Measurements from ENCODE around the gene PPA1.
"Not testable (repeated sequence)": the region's sequence is repeated elsewhere in the genome, so short reads cannot be mapped to it uniquely, and the experiment has no call there.

The PPA1 gene

DNA sequence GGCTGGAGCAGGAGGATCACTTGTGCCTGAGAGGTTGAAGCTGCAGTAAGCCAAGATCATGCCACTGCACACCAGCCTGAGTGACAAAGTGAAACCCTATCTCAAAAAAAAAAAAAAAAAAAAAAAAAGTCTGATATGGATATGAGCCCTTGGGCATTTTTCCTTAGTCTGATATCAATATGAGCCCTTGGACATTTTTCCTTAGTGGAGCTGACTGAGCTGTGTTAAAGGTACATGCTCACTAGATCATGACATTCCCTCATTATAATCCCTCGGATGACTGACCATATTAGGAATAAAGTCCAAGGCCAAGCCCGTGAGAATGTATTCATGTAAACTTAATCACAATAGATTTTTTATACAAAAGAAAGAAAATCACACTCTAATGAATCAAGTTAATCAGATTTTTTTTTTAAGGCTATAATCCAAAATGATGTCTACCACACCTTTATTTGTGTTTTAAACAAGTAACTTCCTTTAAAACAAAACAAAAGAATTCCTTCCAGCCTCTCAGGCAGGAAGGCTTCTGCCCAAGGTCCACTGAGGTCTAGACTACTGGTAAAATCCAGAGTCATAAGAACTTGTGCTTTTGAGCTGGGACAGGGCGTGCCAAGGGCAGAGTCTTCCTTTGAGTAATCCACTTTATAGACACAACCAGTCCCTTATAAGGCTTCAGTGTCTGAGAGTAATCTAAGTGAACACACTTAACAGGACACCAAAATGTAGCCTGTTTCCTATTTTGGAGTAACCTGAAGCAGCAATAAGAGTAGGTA is 5.5 kb downstream of the PPA1 start:
- intact Hi-C loops (cut with DNase I) = no loop called here
- DNase-seq = no peak

DNA sequence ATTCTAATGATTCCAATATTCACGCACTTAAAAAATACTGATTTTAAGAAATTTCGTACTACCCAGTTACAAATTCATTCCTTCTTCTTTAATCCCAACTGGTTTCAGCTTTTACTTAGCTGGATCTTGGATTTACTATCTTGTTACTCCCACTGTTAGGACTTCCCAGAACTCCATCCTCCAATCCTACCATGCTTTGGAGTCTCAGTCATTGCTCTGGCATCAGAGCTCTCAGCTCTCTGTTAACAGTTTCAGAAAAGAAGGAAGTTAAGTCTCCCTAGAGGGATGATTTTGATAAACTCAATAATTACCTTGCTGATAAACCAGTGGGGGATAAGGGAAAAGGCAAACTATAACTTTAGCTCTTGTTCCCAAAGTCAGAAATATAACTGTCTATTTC is 9.5 kb downstream of the PPA1 start:
- intact Hi-C loops (cut with DNase I) = no loop called here
- DNase-seq = no peak

DNA sequence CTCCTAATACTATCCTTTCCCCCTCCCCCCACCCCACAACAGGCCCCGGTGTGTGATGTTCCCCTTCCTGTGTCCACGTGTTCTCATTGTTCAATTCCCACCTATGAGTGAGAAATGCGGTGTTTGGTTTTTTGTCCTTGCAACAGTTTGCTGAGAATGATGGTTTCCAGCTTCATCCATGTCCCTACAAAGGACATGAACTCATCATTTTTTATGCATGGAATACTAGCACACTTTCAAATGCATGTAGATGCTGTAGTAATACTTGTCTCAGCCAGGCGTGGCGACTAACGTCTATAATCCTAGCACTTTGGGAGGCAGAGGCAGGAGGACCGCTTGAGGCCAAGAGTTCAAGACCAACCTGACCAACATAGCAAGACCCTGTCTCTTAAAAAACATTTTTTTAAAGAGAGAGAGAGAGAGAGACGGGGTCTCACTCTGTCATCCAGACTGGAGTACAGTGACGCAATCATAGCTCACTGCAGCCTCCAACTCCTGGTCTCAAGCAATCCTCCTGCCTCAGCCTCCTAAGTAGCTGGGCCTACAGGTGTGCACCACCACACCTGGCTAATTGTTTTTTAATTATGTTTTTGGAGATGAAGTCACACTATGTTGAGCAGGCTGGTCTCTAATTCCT is 10.3 kb downstream of the PPA1 start:
- intact Hi-C loops (cut with DNase I); DNase-seq: not testable (repeated sequence)

DNA sequence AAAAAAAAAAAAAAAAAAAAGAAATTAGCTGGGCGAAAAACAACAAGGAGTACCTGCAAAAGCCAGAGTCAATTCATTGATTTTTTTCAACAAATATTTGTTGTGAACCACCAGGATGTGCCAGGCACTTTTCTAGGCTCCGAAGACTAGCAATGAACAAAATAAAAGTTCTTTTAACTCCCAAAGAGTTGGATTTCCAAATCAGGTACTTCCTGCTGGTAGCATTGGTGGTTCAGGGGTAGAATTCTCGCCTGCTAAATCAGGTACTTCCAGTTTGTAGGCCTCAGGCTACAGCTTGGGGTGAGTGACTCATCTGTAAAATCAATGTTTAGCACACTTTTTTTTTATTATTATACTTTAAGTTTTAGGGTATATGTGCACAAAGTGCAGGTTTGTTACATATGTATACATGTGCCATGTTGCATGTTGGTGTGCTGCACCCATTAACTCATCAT is 10.9 kb downstream of the PPA1 start:
- intact Hi-C loops (cut with DNase I) = no loop called here

DNA sequence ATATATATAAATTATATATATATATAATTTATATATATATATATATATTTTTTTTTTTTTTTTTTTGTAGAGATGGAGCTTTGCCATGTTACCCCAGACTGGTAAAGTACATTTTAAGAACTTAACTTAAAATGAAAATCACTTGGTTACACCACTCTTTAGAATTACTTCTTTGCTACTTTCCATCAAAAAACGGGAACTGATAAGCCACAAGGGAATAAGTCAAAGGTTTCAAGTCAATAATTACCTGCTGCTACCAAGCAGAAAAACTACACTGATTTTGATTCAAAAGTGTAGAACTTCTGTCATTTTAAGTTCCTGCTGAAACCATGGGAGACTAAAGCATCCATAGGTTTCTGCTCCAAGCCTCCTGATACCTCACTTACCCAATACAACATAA is 12.2 kb downstream of the PPA1 start:
- no peak for DNase-seq
- intact Hi-C loops (cut with DNase I) = loop anchor here (1.0 kb wide), 1 partner anchor 143 kb away; no protein-coding TSS in a partner anchor

More for the DNA sequence above, 10.9 kb downstream of the PPA1 start:
- DNase-seq = no peak

DNA sequence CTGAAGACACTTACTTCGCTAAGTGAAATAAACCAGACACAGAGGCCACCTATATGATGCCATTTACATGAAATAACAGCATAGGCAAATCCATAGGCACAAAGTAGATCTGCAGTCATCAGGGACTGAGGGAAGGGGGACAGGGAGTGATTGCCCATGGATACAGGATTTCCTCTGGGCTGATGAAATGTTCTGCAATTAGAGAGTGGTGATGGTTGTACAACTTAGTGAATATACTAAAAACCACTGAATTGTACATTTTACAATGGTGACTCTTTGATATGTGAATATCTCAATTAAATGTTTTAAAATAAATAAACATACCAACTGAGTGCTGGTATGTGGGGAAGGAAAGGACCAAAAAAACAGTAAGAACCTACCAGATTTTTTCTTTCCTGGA is 20.4 kb downstream of the PPA1 start:
- no peak for DNase-seq
- intact Hi-C loops (cut with DNase I) = no loop called here

DNA sequence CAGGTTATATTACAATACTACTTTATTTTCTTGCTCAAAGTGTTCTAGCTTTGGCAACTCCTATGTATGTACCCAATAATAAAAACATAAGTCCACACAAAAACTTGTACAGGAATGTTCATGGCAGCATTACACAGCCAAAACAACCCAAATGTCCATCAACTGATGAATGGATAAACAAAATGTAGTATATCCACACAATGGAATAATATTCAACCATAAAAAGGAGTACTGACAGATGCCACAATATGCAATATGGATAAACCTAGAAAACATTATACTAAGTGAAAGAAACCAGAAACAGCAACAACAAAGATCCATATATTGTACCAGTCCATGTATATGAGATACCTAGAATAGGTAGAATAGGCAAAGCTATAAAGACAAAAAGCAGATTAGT is 21.0 kb downstream of the PPA1 start:
- no peak for DNase-seq
- intact Hi-C loops (cut with DNase I) = no loop called here

DNA sequence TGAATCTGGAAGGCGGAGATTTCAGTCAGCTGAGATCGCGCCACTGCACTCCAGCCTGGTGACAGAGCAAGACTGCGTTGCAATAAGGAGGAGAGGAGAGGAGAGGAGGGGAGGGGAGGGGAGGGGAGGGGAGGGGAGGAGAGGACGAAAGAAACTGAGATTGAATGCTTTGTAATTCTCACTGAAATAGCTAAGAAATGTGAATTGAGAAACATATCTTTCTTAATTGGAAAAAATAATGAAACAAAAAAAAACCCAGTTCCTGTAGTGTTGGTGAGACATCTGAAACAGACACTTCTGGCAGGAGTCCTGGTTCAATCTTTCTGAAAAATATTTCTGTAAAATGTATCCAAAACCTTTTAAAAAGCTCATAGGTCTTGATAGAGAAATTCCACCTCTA is 26.5 kb downstream of the PPA1 start:
- intact Hi-C loops (cut with DNase I) = no loop called here

DNA sequence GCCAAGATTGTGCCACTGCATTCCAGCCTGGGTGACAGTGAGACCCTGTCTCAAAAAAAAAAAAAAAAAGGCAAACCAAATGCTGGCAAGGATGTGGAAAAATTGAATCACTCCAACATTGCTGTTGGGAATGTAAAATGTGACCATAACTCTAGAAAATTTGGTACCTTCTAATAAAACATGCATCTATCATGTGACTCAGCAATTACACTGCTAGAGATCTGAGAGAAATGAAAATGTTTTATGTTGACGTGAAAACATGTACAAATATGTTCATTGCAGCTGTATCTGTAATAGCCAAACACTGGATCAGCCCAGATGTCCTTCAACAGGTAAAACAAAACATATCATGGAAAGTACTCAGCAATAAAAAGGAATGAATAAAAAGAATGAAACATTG is 32.1 kb downstream of the PPA1 start:
- intact Hi-C loops (cut with DNase I) = no loop called here
- DNase-seq = no peak

More for the DNA sequence above, 26.5 kb downstream of the PPA1 start:
- no peak for DNase-seq

DNA sequence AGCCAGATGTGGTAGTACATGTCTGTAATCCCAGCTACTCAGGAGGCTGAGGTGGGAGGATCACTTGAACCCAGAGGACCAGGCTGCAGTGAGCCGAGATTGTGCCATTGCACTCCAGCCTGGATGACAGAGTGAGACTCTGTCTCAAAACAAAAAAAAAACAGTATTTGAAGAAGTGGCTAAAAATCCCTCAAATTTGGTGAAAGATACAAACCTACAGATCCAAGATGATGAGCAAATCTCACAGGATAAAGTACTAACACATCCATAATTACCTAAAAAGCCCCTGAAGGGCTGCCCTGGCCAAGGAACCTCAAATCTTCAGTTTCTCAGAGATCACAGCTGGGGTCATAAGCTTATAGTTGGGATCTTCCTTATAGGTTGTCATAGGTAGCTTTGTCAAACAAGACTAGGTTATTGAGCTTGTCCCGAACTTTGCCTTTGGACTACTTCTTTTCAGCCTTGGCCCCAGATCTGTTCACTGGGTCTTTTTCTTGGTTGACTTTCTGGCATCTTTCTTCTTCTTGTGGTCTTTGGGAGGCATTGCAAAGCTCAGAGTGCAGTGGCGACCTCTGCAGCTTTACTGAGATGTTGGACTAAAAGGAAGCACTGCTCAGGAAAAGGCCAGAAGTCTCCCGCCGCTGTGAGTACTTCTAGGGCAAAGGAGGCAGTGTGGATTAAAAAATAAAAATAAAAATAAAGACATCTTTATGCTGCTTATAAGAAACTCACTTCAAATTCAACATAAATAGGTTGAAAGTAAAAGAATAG is 34.3 kb downstream of the PPA1 start:
- intact Hi-C loops (cut with DNase I) = no loop called here
- DNase-seq = no peak

DNA sequence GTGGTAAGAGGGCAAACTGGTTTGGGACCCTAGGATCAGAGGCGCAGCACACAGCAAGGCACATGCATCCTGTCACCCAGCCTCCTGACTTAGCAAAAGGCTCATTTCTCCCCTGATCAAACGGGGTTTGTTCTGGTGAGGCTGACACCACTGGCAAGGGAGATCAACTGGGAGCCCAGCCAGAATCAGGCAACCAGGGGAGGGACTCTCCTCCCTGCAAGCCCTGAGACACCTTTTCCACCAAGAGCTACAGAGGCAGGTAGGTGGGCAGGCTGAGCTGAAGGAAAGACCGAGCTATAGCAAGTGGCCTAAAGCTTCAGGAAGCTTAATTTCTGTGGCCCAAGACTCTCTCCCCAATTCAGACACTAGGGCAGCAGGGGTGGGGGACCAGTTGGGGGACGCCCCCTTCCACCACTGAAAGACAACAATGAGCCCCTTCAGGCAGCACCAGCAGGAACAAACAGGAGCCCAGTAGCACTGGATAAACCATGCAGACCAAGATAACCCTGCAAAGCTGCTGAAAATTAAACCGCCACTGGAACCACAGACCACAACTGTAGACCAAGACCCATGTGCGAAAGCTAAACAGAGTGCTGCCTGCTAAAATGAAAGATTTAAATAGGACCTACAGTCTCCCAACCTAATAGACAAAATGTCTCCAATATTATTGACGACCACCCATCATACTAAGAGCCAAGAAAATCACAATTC is 35.8 kb downstream of the PPA1 start:
- DNase-seq = peak in 38 of 42 donors; percentile 10 to 82 (median 54)
- intact Hi-C loops (cut with DNase I) = no loop called here

DNA sequence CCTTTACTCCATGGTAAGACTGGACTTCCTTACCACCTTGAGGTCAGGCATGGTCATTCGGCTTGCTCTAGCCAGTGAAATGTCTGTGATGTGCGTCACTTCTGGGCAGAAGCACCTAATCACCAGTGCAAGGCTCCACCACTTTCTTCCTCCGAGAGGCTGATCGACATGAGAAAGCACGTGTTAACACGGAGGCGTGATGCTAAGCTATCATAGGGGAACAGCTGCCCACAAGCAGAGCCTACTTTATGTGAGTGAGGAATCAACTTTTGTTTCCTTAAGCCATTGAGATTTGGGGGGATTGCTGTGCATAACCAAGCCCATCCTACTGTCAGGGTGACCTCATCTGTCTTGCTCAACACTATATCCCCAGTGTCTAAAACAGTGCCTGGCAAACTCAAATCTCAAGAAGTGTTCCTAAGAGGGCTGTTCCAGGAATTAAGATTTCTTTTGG is 39.8 kb downstream of the PPA1 start:
- no peak for DNase-seq
- intact Hi-C loops (cut with DNase I) = no loop called here

DNA sequence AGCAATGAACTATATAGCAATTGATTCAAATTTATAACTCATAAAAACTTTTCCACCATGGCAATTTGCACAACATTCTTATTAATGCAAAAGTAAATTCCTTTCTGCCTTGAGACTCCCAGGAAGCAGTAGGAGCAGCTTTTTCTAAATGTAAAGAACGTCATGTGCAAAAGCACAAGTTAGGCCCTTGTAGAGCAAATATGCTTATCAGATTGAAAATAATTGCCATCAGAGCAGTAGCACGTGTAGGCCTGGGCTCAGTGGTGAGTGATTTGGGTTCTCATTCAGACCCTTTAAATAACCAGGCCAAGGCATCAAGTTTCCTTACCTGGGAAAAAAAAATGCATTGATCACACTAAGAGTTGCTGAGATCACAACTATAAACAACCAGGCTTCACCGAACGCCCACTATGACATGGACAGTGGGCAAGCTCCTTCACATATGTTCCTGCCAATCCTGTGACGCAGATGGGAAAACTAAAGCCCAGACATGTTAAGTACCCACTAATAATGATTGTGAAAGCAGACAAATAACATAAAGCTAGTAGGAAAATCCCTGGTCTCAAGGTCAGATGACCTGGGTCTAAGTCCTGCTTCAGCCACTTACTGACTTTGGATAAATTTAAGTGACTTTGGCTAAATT is 40.8 kb downstream of the PPA1 start:
- intact Hi-C loops (cut with DNase I) = no loop called here
- no peak for DNase-seq

DNA sequence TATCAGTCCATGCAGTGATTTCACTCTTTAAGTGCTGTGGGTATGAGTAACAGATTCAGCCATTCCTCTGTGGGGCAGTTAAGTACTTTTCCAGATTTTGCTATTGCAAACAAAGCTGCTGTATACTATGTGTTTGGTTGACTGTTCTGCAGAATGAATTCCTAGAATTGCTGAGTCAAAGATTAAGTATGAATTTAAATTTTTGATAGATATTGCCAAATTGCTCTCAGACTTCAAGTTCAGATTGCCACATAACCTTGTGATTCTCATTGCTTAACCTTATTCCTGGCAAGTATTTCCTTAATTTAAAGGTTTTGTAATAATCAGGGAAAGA is 41.3 kb downstream of the PPA1 start:
- intact Hi-C loops (cut with DNase I) = no loop called here
- no peak for DNase-seq

DNA sequence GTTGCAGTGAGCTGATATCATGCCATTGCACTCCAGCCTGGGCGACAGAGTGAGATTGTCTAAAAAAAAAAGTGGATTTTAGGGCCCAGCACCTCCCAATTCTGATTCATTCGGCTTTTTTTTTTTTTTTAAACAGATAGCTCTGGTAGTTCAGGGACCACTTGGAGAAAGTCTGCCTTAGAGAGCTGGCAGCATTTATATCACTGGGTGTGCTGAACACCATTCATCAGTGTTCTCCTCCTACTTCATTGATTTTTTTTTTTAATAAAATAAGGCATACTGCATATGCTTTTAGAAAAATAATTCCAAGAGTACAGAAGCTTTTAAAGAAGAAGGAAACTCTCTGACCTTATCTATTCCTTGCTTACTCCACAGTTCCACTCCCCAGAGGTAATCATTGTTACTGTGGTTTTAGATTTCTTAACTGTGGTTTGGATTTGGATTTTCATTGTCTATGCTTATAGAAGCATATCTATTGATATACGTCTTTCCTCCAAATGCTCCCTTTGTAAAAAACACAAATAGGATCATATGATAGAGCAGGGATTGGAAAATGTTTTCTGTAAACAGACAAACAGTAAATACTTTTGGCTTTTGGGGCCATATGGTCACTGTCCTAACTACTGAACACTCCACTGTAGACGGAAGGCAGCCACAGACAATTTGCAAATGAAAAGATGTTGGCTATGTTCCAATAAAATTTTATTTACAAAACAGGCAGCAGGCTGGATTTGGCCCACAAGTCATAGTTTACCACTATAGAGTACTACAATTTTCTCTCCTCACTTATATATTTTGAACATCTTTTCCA is 41.9 kb downstream of the PPA1 start:
- intact Hi-C loops (cut with DNase I) = no loop called here
- DNase-seq = no peak

DNA sequence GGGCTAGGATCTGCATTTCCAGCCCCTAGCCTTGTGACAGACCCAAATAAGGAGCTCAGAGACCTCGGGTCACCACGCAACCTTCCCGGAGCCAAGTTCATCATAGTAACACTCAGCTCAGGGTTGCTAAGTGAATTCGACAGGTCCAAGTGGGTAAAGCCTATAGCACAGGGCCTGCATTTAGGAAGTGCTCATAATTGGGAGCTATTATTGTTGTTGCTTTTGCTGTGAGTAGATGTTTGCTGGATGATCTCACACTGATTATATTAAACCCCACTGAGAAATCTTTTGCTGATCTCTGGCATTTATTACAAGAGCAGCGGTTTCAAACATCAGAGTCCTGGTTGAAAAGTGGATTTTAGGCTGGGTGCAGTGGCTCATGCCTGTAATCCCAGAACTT is 42.6 kb downstream of the PPA1 start:
- DNase-seq = no peak
- intact Hi-C loops (cut with DNase I) = no loop called here

DNA sequence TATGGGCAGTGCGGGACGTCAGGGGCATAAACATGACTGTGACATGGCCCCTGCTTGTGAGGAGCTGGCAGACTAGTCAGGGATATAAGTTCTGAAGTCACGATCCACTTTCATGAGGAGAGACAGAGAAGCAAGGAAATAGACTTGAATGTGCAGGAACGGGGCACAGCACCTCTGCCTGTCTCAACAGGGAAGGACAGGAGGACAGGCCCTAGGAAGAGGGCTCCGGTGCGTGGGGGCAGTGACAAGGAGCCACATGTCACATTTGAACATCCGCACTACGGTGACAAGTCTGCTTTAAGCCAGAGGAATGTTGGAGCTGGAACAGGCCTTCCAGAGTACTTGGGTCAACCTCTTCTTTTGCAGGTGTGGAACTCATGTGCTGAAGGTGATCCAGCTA is 43.1 kb downstream of the PPA1 start:
- intact Hi-C loops (cut with DNase I) = no loop called here
- DNase-seq = no peak

DNA sequence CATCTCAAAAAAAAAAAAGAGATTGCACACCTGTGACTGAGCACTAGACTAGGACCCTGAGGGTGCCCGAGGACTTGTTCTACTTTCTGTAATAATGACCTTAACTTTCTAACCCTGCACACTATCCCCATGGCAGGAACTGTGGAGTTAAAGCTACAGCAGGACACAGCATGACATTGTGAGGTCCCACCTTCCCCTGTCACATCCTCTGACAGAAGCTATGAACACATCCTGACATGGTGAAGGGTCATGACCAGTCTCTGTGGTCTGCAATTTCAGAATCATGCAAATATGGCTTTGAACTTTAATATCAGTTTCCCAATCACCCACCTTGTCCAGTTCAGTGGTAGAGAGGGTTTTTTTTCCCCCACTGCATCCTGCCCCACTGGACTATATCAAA is 44.5 kb downstream of the PPA1 start:
- no peak for DNase-seq
- intact Hi-C loops (cut with DNase I) = no loop called here
